Left colon (tissue), 2 donors: Measurements from ENCODE around the gene ST8SIA4. TPM values are rescaled to one million over a fixed set of nuclear protein-coding genes. Genes with fewer than 3 reads are reported as not detected.

Experiments
- ATAC-seq: fragments of 200-7000 bp; cut with Tn5 transposase; one replicate; pipeline ENCODE4 v1.9.1; 2020; ENCODE audit warnings: mild to moderate bottlenecking, moderate library complexity
- DNase-seq, 2 donors: peaks; one replicate each; pipeline ENCODE4 v3.0.0-alpha.2; 2020
- intact Hi-C, 2 donors: fragments of 100-400 bp; cut with DNase I in 1 of 2; cut with micrococcal nuclease in 1 of 2; formaldehyde crosslinking; loops; one replicate each; pipeline versions ENCODE4 v1.11.2 to v1.14.0; 2022; cut with DNase I, micrococcal nuclease
- total RNA-seq, 2 donors: library from RNA; stranded (reverse); fragmentation: NEBNext Ultra II Directional; extraction: Animal tissue kit (Norgen Biotek cat#: 25700); gene quantifications; one replicate each; pipeline ENCODE4 v1.2.1, GENCODE V29; 2021
- donor health status: DM: no; HTN: no; CAD: no.
- donor health status: DM: yes; HTN: yes; CAD: no.

The ST8SIA4 gene
- total RNA-seq, 2 donors from 2014 or later: 2.0 to 6.1 TPM

- DNase-seq: no peak
- intact Hi-C loops: no loop called here
- ATAC-seq: no peak
These were observed 25.8 kb downstream of the ST8SIA4 start for GRCh38 chr5:100877274-100877673.

GRCh38 chr5:100872408-100873190, 30.5 kb downstream of the ST8SIA4 start:
- ATAC-seq: no peak
- intact Hi-C loops: no loop called here
- no peak for DNase-seq

- no peak for ATAC-seq
- intact Hi-C loops: no loop called here
- no peak for DNase-seq
These were observed 36.0 kb downstream of the ST8SIA4 start for GRCh38 chr5:100867039-100867562.

- intact Hi-C loops: no loop called here
- DNase-seq: no peak
- ATAC-seq: no peak
These were observed 38.2 kb downstream of the ST8SIA4 start for GRCh38 chr5:100864931-100865330.

- intact Hi-C loops: no loop called here
- DNase-seq (no peak), ATAC-seq (no peak)
These were observed 39.3 kb downstream of the ST8SIA4 start for GRCh38 chr5:100863739-100864138.

- DNase-seq (no peak), ATAC-seq (no peak)
- intact Hi-C loops: no loop called here
These were observed 41.9 kb downstream of the ST8SIA4 start for GRCh38 chr5:100861148-100861547.

GRCh38 chr5:100860407-100860806, 42.7 kb downstream of the ST8SIA4 start:
- ATAC-seq (no peak), DNase-seq (no peak)
- intact Hi-C loops: no loop called here

GRCh38 chr5:100858987-100859545, 44.0 kb downstream of the ST8SIA4 start:
- DNase-seq (no peak), ATAC-seq (no peak)
- intact Hi-C loops: no loop called here

- DNase-seq (no peak), ATAC-seq (no peak)
- intact Hi-C loops: no loop called here
These were observed 46.6 kb downstream of the ST8SIA4 start for GRCh38 chr5:100856462-100856861.

GRCh38 chr5:100855937-100856430, 47.1 kb downstream of the ST8SIA4 start:
- DNase-seq (no peak), ATAC-seq (no peak)
- intact Hi-C loops: no loop called here

- ATAC-seq: no peak
- intact Hi-C loops: no loop called here
- DNase-seq: no peak
These were observed 47.8 kb downstream of the ST8SIA4 start for GRCh38 chr5:100855295-100855694.

GRCh38 chr5:100854591-100854990, 48.5 kb downstream of the ST8SIA4 start:
- ATAC-seq (no peak), DNase-seq (no peak)
- intact Hi-C loops: no loop called here

- ATAC-seq (no peak), DNase-seq (no peak)
- intact Hi-C loops: no loop called here
These were observed 49.5 kb downstream of the ST8SIA4 start for GRCh38 chr5:100853582-100853981.

- DNase-seq (no peak), ATAC-seq (no peak)
These were observed 50.1 kb downstream of the ST8SIA4 start for GRCh38 chr5:100852988-100853449.

GRCh38 chr5:100852051-100852450, 51.0 kb downstream of the ST8SIA4 start:
- ATAC-seq (no peak), DNase-seq (no peak)
- intact Hi-C loops: no loop called here

More at GRCh38 chr5:100852988-100853449, 50.1 kb downstream of the ST8SIA4 start:
- intact Hi-C loops: no loop called here

- no peak for ATAC-seq
- intact Hi-C loops: no loop called here
- DNase-seq: no peak
These were observed 56.3 kb downstream of the ST8SIA4 start for GRCh38 chr5:100846772-100847171.

GRCh38 chr5:100842080-100842479, 61.0 kb downstream of the ST8SIA4 start:
- ATAC-seq: no peak
- intact Hi-C loops: no loop called here

GRCh38 chr5:100841358-100842076, 61.6 kb downstream of the ST8SIA4 start:
- intact Hi-C loops: no loop called here

More at GRCh38 chr5:100842080-100842479, 61.0 kb downstream of the ST8SIA4 start:
- DNase-seq: no peak

GRCh38 chr5:100840789-100841188, 62.3 kb downstream of the ST8SIA4 start:
- intact Hi-C loops: no loop called here
- ATAC-seq (no peak), DNase-seq (no peak)

More at GRCh38 chr5:100841358-100842076, 61.6 kb downstream of the ST8SIA4 start:
- no peak for ATAC-seq
- DNase-seq: no peak
